Psoas muscle (tissue), 8 donors: ENCODE data around the gene NLRP3. TPM values are rescaled to one million over a fixed set of nuclear protein-coding genes. Genes with fewer than 3 reads are reported as not detected.

Source experiments
- ATAC-seq, 4 donors: fragments of 200-7000 bp; cut with Tn5 transposase; one replicate each; pipeline ENCODE4 v1.9.1; 2020; ENCODE audit warnings: moderate library complexity in 3 of 4, mild to moderate bottlenecking in 2 of 4
- DNase-seq, 2 donors: peaks; one replicate each; pipeline ENCODE4 v3.0.0-alpha.2; 2020
- H3K27ac ChIP-seq: fragments of 200-600 bp; one replicate; pipeline ENCODE4 v1.8.0; 2022
- H3K27me3 ChIP-seq, 3 donors: fragments of 200-600 bp in 1 of 3; one replicate each; pipeline versions ENCODE4 v1.6.1 to v1.8.0; 2013 to 2022; ENCODE audit warnings: low read length in 2 of 3, mild to moderate bottlenecking in 2 of 3, moderate library complexity in 1 of 3; ENCODE audit not compliant: insufficient read depth in 3 of 3
- H3K36me3 ChIP-seq, 2 donors: fragments of 200-600 bp in 1 of 2; one replicate each; pipeline versions ENCODE4 v1.6.1 to v1.8.0; 2013 to 2022; ENCODE audit warnings: low read depth in 1 of 2, mild to moderate bottlenecking in 1 of 2, moderate library complexity in 1 of 2; ENCODE audit not compliant: insufficient read depth in 1 of 2
- H3K4me1 ChIP-seq: fragments of 200-600 bp; one replicate; pipeline ENCODE4 v1.8.0; 2022
- H3K4me3 ChIP-seq: fragments of 200-600 bp; one replicate; pipeline ENCODE4 v1.8.0; 2022; ENCODE audit warnings: mild to moderate bottlenecking
- H3K9me3 ChIP-seq: fragments of 200-600 bp; one replicate; pipeline ENCODE4 v1.8.0; 2022
- CTCF ChIP-seq: fragments of 200-600 bp; IDR thresholded peaks from one replicate; pipeline ENCODE4 v1.8.0; 2022; ENCODE audit warnings: antibody characterized with exemption
- WGBS, 3 donors: extraction: QIAGEN DNeasy Blood & Tissue Kit; methylation state at CpG; one replicate each; pipeline versions ENCODE4 v1.1.6 to v1.1.7; 2013; 5-methylcytosine and 5-hydroxymethylcytosine counted together
- intact Hi-C, 2 donors: fragments of 100-400 bp; cut with DNase I; formaldehyde crosslinking; loops; one replicate each; pipeline versions ENCODE4 v1.11.0 to v1.14.2; 2022
- polyA plus RNA-seq, 3 donors: library from polyadenylated mRNA; stranded (reverse); fragments of 200-250 nt; gene quantifications; one replicate each; pipeline ENCODE4 v1.2.3, GENCODE V29; 2013
- total RNA-seq, 4 donors: library from RNA; stranded (reverse); fragmentation: NEBNext Ultra II Directional in 2 of 4; extraction: Animal tissue kit (Norgen Biotek cat#: 25700) in 2 of 4; gene quantifications; one replicate each; pipeline versions ENCODE4 v1.2.1 to v1.2.4, GENCODE V29; 2021 to 2023
- donor health status: healthy with polysubstance abuse.
- donor health status: DM: no; HTN: no; CAD: no; lungs with moderate emphysema.
- donor health status: Bipolar disorder and iron deficiency.
- donor health status: healthy.
- donor health status: DM: yes; HTN: yes; CAD: no.
- donor health status: DM: no; HTN: no; CAD: no.
- donor health status: DM: no; HTN: no; CAD: no.
- donor health status: DM: yes; HTN: yes; CAD: no.

Gene NLRP3
- total and polyA plus RNA-seq, 7 donors, result 0.07 to 0.98 (median 0.27) TPM

- WGBS, 3 donors, result 54 to 68% (median 62%) methylated on average over 6 of the region's 6 CpGs
- intact Hi-C loops, result no loop called here
These were observed 24.1 kb downstream of the NLRP3 start for GRCh38 chr1:247440001-247440620.

GRCh38 chr1:247441606-247442005 lies 25.6 kb downstream of the NLRP3 start:
- Histone ChIP-seq H3K4me3 (no peak overlapping the region), H3K27ac (no peak overlapping the region), H3K4me1 (no peaks in the 10 kb centered on the region), H3K27me3 (no peaks in the 10 kb centered on the region), H3K9me3 (no peaks in the 10 kb centered on the region), H3K36me3 (no peaks in the 10 kb centered on the region)
- no peak for ATAC-seq
- no peak for DNase-seq
- intact Hi-C loops, result no loop called here
- TF ChIP-seq CTCF, result no peak
- 80 to 92% (median 82%) methylated on average over 5 of the region's 5 CpGs for WGBS, 3 donors

More at GRCh38 chr1:247440001-247440620, 24.1 kb downstream of the NLRP3 start:
- H3K27me3 ChIP-seq, result no peaks in the 10 kb centered on the region
- no peak overlapping the region for H3K27ac ChIP-seq
- no peaks in the 10 kb centered on the region for H3K4me1 ChIP-seq
- H3K36me3 ChIP-seq, result no peaks in the 10 kb centered on the region
- ATAC-seq (no peak), DNase-seq (no peak)
- no peak for TF ChIP-seq CTCF
- H3K4me3 ChIP-seq, result no peak overlapping the region
- H3K9me3 ChIP-seq, result no peaks in the 10 kb centered on the region

GRCh38 chr1:247442164-247442563 lies 26.2 kb downstream of the NLRP3 start:
- no peak for ATAC-seq
- intact Hi-C loops, result no loop called here
- WGBS, 3 donors, result 64 to 67% (median 67%) methylated on average over 4 of the region's 4 CpGs
- Histone ChIP-seq H3K9me3 (no peaks in the 10 kb centered on the region), H3K27ac (no peak overlapping the region), H3K36me3 (no peaks in the 10 kb centered on the region), H3K27me3 (peaks cover 0 to 1% (median 0%) of the 10 kb centered on the region in 3 donors), H3K4me1 (no peaks in the 10 kb centered on the region), H3K4me3 (no peak overlapping the region)
- DNase-seq, result no peak
- TF ChIP-seq CTCF, result no peak

- no peaks in the 10 kb centered on the region for H3K36me3 ChIP-seq
- ATAC-seq, result no peak
- peaks cover 0 to 1% (median 0%) of the 10 kb centered on the region in 3 donors for H3K27me3 ChIP-seq
- intact Hi-C loops, result no loop called here
- H3K4me3 ChIP-seq, result no peak overlapping the region
- TF ChIP-seq CTCF, result no peak
- no peak overlapping the region for H3K27ac ChIP-seq
- no peaks in the 10 kb centered on the region for H3K9me3 ChIP-seq
- WGBS, 3 donors, result 21 to 28% (median 23%) methylated on average over 5 of the region's 5 CpGs
- H3K4me1 ChIP-seq, result no peaks in the 10 kb centered on the region
- no peak for DNase-seq
These were observed 27.7 kb downstream of the NLRP3 start for GRCh38 chr1:247443641-247444040.

- Histone ChIP-seq H3K9me3 (no peaks in the 10 kb centered on the region), H3K4me3 (no peak overlapping the region), H3K4me1 (no peaks in the 10 kb centered on the region), H3K27me3 (peaks cover 0 to 1% (median 0%) of the 10 kb centered on the region in 3 donors), H3K36me3 (no peaks in the 10 kb centered on the region), H3K27ac (no peak overlapping the region)
- no peak for ATAC-seq
- TF ChIP-seq CTCF, result no peak
- 57 to 63% (median 60%) methylated on average over 6 of the region's 6 CpGs for WGBS, 3 donors
- intact Hi-C loops, result no loop called here
- no peak for DNase-seq
These were observed 28.6 kb downstream of the NLRP3 start for GRCh38 chr1:247444571-247444970.
